ENCODE measurements around the gene APLF. TPM values are rescaled to one million over a fixed set of nuclear protein-coding genes. Genes with fewer than 3 reads are reported as not detected.
"Not testable (repeated sequence)": the region's sequence is repeated elsewhere in the genome, so short reads cannot be mapped to it uniquely, and the experiment has no call there.

The APLF gene
- total RNA-seq, 2 donors from 2014 or later: 4.9 to 5.8 TPM

- Histone ChIP-seq H3K4me1 (ENCODE audit: control insufficient read depth in 1 of 2, low read depth in 2 of 2) (no peaks in the 10 kb centered on the region), H3K27ac (no peak overlapping the region), H3K9me3 (no peaks in the 10 kb centered on the region), H3K4me3 (no peak overlapping the region), H3K27me3 (replicated peaks; ENCODE audit: insufficient read depth) (no peaks in the 10 kb centered on the region), H3K36me3 (no peaks in the 10 kb centered on the region)
- no peak for DNase-seq (ENCODE audit: low spot score)
- no peak for TF ChIP-seq CTCF (IDR thresholded peaks at IDR 0.05)
- ATAC-seq (ENCODE audit: insufficient number of reproducible peaks, low FRiP score, low read depth): no peak
Observed at GRCh38 chr2:68566362-68566761, 99.0 kb downstream of the APLF start.

DNA sequence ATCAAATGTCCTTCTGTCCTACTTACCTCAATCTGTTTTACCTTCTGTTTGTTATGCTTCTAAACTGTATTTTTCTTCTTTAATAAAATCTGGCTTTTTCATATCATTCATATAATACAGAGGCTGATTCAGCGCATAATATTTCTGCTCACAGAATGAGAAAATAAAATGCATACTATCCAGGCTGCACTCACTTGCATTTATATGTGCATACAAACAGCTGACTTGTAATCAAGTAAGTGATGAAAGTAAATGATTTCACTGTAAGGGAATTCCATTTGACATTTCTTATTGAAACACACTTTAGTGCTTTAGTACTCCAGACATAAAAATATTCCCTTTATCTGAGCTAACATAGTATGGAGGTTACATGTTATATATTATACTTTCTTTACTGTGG is 100.7 kb downstream of the APLF start:
- ATAC-seq (ENCODE audit: insufficient number of reproducible peaks, low FRiP score, low read depth) (no peak), DNase-seq (ENCODE audit: low spot score) (no peak)
- no peak for TF ChIP-seq CTCF (IDR thresholded peaks at IDR 0.05)
- no peaks in the 10 kb centered on the region for H3K9me3 ChIP-seq
- H3K36me3 ChIP-seq: no peaks in the 10 kb centered on the region
- no peaks in the 10 kb centered on the region for H3K27me3 ChIP-seq (replicated peaks; ENCODE audit: insufficient read depth)
- no peak overlapping the region for H3K27ac ChIP-seq
- no peak overlapping the region for H3K4me3 ChIP-seq
- H3K4me1 ChIP-seq (ENCODE audit: control insufficient read depth in 1 of 2, low read depth in 2 of 2): no peaks in the 10 kb centered on the region

GRCh38 chr2:68569604-68570003 is 102.2 kb downstream of the APLF start:
- Histone ChIP-seq H3K4me1 (ENCODE audit: control insufficient read depth in 1 of 2, low read depth in 2 of 2) (no peaks in the 10 kb centered on the region), H3K4me3 (no peak overlapping the region), H3K27me3 (replicated peaks; ENCODE audit: insufficient read depth) (no peaks in the 10 kb centered on the region), H3K27ac (no peak overlapping the region), H3K9me3 (no peaks in the 10 kb centered on the region), H3K36me3 (no peaks in the 10 kb centered on the region)
- ATAC-seq (ENCODE audit: insufficient number of reproducible peaks, low FRiP score, low read depth): no peak
- DNase-seq (ENCODE audit: low spot score): no peak
- TF ChIP-seq CTCF (IDR thresholded peaks at IDR 0.05): no peak

- not testable (repeated sequence) for H3K27me3 ChIP-seq (replicated peaks; ENCODE audit: insufficient read depth); H3K4me1 ChIP-seq (ENCODE audit: control insufficient read depth in 1 of 2, low read depth in 2 of 2); DNase-seq (ENCODE audit: low spot score); H3K9me3 ChIP-seq; H3K36me3 ChIP-seq; H3K27ac ChIP-seq; H3K4me3 ChIP-seq; ATAC-seq (ENCODE audit: insufficient number of reproducible peaks, low FRiP score, low read depth)
Observed at GRCh38 chr2:68570434-68570833, 103.0 kb downstream of the APLF start.

DNA sequence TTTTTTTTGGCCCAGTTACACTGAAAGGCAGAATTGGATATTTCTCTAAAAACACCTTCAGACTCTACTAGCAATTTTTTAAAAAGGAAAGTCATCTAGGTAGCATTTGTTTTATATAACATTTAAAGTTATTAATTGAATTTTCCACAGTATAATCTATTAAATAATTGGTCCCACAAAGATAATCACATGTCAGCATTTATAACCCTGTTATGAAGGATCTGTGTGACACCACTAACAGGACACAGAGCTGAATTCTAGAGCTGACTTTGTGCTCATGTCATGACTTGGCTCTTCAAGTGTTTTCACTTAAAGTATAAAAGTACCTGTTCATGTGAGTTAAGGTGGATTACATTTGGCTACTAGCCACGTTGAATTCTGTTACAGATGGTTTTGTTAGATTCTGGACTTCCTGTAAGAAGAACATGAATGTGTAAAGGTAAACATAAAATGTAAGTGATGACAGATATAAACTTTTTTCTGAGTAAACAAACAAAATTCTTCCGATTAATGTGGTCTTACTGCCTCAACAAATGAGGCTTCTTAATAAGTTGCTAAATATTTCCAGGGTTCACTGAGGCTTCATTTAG is 106.9 kb downstream of the APLF start:
- ATAC-seq (ENCODE audit: insufficient number of reproducible peaks, low FRiP score, low read depth) (no peak), DNase-seq (ENCODE audit: low spot score) (no peak)
- Histone ChIP-seq H3K27ac (no peak overlapping the region), H3K9me3 (no peaks in the 10 kb centered on the region), H3K4me3 (no peak overlapping the region), H3K27me3 (replicated peaks; ENCODE audit: insufficient read depth) (no peaks in the 10 kb centered on the region), H3K4me1 (ENCODE audit: control insufficient read depth in 1 of 2, low read depth in 2 of 2) (no peaks in the 10 kb centered on the region), H3K36me3 (no peaks in the 10 kb centered on the region)
- TF ChIP-seq CTCF (IDR thresholded peaks at IDR 0.05): no peak

GRCh38 chr2:68577183-68577582 is 109.8 kb downstream of the APLF start:
- ATAC-seq (ENCODE audit: insufficient number of reproducible peaks, low FRiP score, low read depth) (no peak), DNase-seq (ENCODE audit: low spot score) (no peak)
- no peaks in the 10 kb centered on the region for H3K27me3 ChIP-seq (replicated peaks; ENCODE audit: insufficient read depth)
- H3K4me1 ChIP-seq (ENCODE audit: control insufficient read depth in 1 of 2, low read depth in 2 of 2): no peaks in the 10 kb centered on the region
- no peak for TF ChIP-seq CTCF (IDR thresholded peaks at IDR 0.05)
- H3K9me3 ChIP-seq: no peaks in the 10 kb centered on the region
- no peaks in the 10 kb centered on the region for H3K36me3 ChIP-seq
- no peak overlapping the region for H3K27ac ChIP-seq
- H3K4me3 ChIP-seq: no peak overlapping the region

Measured in thoracic aorta (tissue), 2 donors.